ENCODE data around the gene RBFA. TPM values are rescaled to one million over a fixed set of nuclear protein-coding genes. Genes with fewer than 3 reads are reported as not detected.

Gene RBFA
- total RNA-seq, 1 donor, result 22.5 TPM

DNA sequence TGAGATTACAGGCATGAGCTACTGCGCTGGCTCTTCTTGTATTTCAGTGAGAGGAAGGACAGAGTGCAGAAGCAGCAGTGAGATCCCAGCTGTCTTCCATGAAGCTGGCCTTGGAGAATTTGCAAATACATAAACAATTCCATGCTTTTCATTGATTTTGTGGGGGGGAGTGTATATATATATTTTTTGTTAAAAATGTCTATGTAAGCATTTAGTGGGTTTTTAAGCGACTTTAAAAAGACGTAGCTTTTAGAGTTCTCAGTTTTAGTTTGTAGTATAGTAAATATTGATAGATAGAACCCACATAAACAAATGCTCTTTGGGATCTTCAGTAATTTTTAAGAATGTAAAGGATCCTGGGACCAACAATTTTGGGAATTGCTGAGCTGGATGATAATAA lies 6.3 kb downstream of the RBFA start:
- no peak overlapping the region for H3K4me3 ChIP-seq (ENCODE audit: low read depth, low read length)
- DNase-seq (ENCODE audit: low read depth), result no peak
- TF ChIP-seq, protein P1, sequence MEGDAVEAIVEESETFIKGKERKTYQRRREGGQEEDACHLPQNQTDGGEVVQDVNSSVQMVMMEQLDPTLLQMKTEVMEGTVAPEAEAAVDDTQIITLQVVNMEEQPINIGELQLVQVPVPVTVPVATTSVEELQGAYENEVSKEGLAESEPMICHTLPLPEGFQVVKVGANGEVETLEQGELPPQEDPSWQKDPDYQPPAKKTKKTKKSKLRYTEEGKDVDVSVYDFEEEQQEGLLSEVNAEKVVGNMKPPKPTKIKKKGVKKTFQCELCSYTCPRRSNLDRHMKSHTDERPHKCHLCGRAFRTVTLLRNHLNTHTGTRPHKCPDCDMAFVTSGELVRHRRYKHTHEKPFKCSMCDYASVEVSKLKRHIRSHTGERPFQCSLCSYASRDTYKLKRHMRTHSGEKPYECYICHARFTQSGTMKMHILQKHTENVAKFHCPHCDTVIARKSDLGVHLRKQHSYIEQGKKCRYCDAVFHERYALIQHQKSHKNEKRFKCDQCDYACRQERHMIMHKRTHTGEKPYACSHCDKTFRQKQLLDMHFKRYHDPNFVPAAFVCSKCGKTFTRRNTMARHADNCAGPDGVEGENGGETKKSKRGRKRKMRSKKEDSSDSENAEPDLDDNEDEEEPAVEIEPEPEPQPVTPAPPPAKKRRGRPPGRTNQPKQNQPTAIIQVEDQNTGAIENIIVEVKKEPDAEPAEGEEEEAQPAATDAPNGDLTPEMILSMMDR (IDR thresholded peaks at IDR 0.05; ENCODE audit: insufficient read depth, low read depth, low read length), result no peak

DNA sequence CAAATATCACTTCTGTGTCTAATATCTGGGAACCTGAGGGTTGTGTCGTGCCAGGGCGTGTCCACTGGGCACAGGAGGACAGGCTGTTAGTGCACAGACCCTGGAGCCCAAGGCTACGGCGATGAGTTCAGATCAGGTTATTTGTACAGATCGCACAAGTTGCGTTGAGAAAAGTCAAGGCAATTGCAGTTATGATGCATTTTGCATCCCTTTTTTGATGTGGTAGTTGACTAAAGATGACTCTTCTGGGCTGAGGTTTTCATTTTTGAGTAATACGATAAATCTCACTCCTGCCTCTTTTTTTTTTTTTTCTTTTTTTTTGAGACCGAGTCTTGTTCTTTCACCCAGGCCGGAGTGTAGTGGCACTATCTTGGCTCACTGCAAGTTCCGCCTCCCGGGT lies 7.2 kb downstream of the RBFA start:
- TF ChIP-seq, protein P1 (IDR thresholded peaks at IDR 0.05; ENCODE audit: insufficient read depth, low read depth, low read length), result no peak
- H3K4me3 ChIP-seq (ENCODE audit: low read depth, low read length), result no peak overlapping the region
- DNase-seq (ENCODE audit: low read depth), result no peak

GRCh38 chr18:80042785-80043184 lies 8.6 kb downstream of the RBFA start:
- no peak overlapping the region for H3K4me3 ChIP-seq (ENCODE audit: low read depth, low read length)
- TF ChIP-seq, protein P1 (IDR thresholded peaks at IDR 0.05; ENCODE audit: insufficient read depth, low read depth, low read length), result no peak
- DNase-seq (ENCODE audit: low read depth), result no peak

DNA sequence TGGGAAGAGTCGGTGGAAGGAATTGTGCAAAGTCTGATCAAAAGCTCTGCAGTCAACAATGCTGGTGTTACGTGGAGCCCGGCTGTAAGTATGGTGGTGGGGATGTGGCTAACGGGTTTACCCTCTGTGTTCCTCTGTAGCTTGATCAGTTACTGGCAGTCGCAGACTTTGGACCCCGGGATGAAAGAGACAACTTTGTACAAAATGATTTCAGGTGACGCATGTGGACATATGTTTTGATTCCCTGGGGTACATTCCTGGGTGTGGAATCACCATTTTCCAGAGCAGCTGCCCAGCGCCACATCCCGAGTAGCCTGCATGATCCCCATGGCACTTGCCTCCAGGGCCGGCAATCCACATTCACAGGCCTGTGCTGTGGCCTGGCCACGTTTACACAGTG lies 9.8 kb downstream of the RBFA start:
- H3K4me3 ChIP-seq (ENCODE audit: low read depth, low read length), result no peak overlapping the region
- TF ChIP-seq, protein P1 (IDR thresholded peaks at IDR 0.05; ENCODE audit: insufficient read depth, low read depth, low read length), result no peak
- no peak for DNase-seq (ENCODE audit: low read depth)

GRCh38 chr18:80046011-80046410 lies 11.8 kb downstream of the RBFA start:
- H3K4me3 ChIP-seq (ENCODE audit: low read depth, low read length), result no peak overlapping the region
- no peak for DNase-seq (ENCODE audit: low read depth)
- TF ChIP-seq, protein P1 (IDR thresholded peaks at IDR 0.05; ENCODE audit: insufficient read depth, low read depth, low read length), result no peak

DNA sequence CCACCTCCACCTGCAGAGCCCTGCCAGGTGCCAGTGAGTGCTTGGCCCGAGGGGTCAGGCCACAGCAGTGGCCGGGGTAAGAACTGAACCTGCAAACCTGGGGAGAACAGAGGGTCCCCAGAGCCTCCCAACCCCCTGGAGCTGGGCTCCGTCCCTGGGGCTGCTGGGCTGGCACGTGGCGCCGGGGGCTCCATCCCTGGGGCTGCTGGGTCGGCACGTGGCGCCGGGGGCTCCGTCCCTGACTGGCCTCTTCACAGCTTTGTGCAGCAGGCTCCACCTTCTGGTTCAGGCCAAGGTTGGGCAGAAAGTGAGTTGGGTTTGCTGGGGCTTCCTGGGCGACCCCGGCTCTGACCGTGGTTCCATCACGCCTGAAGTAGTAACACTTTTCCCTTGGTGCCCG lies 12.2 kb downstream of the RBFA start:
- TF ChIP-seq, protein P1 (IDR thresholded peaks at IDR 0.05; ENCODE audit: insufficient read depth, low read depth, low read length), result no peak
- H3K4me3 ChIP-seq (ENCODE audit: low read depth, low read length), result no peak overlapping the region
- no peak for DNase-seq (ENCODE audit: low read depth)

GRCh38 chr18:80046961-80047541 lies 12.8 kb downstream of the RBFA start:
- no peak for DNase-seq (ENCODE audit: low read depth)

More at GRCh38 chr18:80046961-80047541, 12.8 kb downstream of the RBFA start:
- TF ChIP-seq, protein P1 (IDR thresholded peaks at IDR 0.05; ENCODE audit: insufficient read depth, low read depth, low read length), result no peak
- no peak overlapping the region for H3K4me3 ChIP-seq (ENCODE audit: low read depth, low read length)
